HepG2 (cell line): ENCODE results near the gene CNEP1R1. TPM values are rescaled to one million over a fixed set of nuclear protein-coding genes. Genes with fewer than 3 reads are reported as not detected.

Experiments used
- CBX5 ChIP-seq: sonication (generic); formaldehyde crosslinking; IDR thresholded peaks from 2 replicates; pipeline ENCODE4 v1.4.0; 2020; ENCODE audit warnings: missing genetic modification reagents, borderline replicate concordance
- ELF1 ChIP-seq: sonication (generic); formaldehyde crosslinking; IDR thresholded peaks from 2 replicates; pipeline ENCODE4 v1.4.0; 2020; ENCODE audit warnings: missing genetic modification reagents
- FOXK1 ChIP-seq: sonication (generic); formaldehyde crosslinking; IDR thresholded peaks from 2 replicates; pipeline ENCODE4 v1.4.0; 2020; ENCODE audit warnings: low read depth, missing genetic modification reagents, borderline replicate concordance
- HOXA3 ChIP-seq: sonication (generic); formaldehyde crosslinking; IDR thresholded peaks from 2 replicates; pipeline ENCODE4 v1.5.0; 2020; ENCODE audit warnings: missing genetic modification reagents
- KDM2A ChIP-seq: sonication (generic); formaldehyde crosslinking; IDR thresholded peaks from 2 replicates; pipeline ENCODE4 v1.4.0; 2020; ENCODE audit warnings: low read depth, missing genetic modification reagents, borderline replicate concordance
- KLF6 ChIP-seq: IDR thresholded peaks from 2 replicates; pipeline ENCODE4 v1.8.0; 2016; ENCODE audit warnings: missing biosample characterization, missing genetic modification reagents
- MYC ChIP-seq: sonication (generic); formaldehyde crosslinking; IDR thresholded peaks from 2 replicates; pipeline ENCODE4 v1.9.0; 2021; ENCODE audit warnings: missing genetic modification reagents, borderline replicate concordance
- POLR2G ChIP-seq: fragments of 200-400 bp; formaldehyde crosslinking; IDR thresholded peaks from 2 replicates; pipeline ENCODE4 v1.6.1; 2018; ENCODE audit warnings: mild to moderate bottlenecking, low read depth, low read length, moderate library complexity
- RARA ChIP-seq: IDR thresholded peaks from 2 replicates; pipeline ENCODE4 v1.6.1; 2016; ENCODE audit warnings: missing genetic modification reagents, missing compliant biosample characterization
- REL ChIP-seq: sonication (generic); formaldehyde crosslinking; conservative IDR thresholded peaks from 2 replicates; pipeline ENCODE4 v1.8.0; 2022; ENCODE audit warnings: mild to moderate bottlenecking, missing genetic modification reagents, moderate library complexity
- RFX1 ChIP-seq: fragments of 450-650 bp; IDR thresholded peaks from 2 replicates; pipeline ENCODE4 v1.6.1; 2017
- RFXANK ChIP-seq: IDR thresholded peaks from 2 replicates; pipeline ENCODE4 v1.6.1; 2016
- YEATS2 ChIP-seq: sonication (generic); formaldehyde crosslinking; IDR thresholded peaks from 2 replicates; pipeline ENCODE4 v1.4.0; 2020; ENCODE audit warnings: missing genetic modification reagents, borderline replicate concordance
- ZNF20 ChIP-seq: sonication (generic); formaldehyde crosslinking; IDR thresholded peaks from 2 replicates; pipeline ENCODE4 v1.4.0; 2020; ENCODE audit warnings: mild to moderate bottlenecking, moderate library complexity, missing genetic modification reagents
- ZNF205 ChIP-seq: IDR thresholded peaks from 2 replicates; pipeline ENCODE4 v1.6.1; 2018; ENCODE audit warnings: missing biosample characterization, missing genetic modification reagents
- ZNF232 ChIP-seq: sonication (generic); formaldehyde crosslinking; IDR thresholded peaks from 2 replicates; pipeline ENCODE4 v1.4.0; 2020; ENCODE audit warnings: missing genetic modification reagents, borderline replicate concordance
- ZNF446 ChIP-seq: sonication (generic); formaldehyde crosslinking; IDR thresholded peaks from 2 replicates; pipeline ENCODE4 v1.5.0; 2020; ENCODE audit warnings: mild to moderate bottlenecking, missing genetic modification reagents
- ZNF460 ChIP-seq: sonication (generic); formaldehyde crosslinking; IDR thresholded peaks from 2 replicates; pipeline ENCODE4 v1.5.1; 2020; ENCODE audit warnings: missing genetic modification reagents, mild to moderate bottlenecking, borderline replicate concordance
- ZNF672 ChIP-seq: sonication (generic); formaldehyde crosslinking; IDR thresholded peaks from 2 replicates; pipeline ENCODE4 v1.8.1; 2022; ENCODE audit warnings: missing genetic modification reagents
- ZNF709 ChIP-seq: sonication (generic); formaldehyde crosslinking; IDR thresholded peaks from 2 replicates; pipeline ENCODE4 v1.5.0; 2020; ENCODE audit warnings: mild to moderate bottlenecking, missing genetic modification reagents
- ZNF747 ChIP-seq: sonication (generic); formaldehyde crosslinking; IDR thresholded peaks from 2 replicates; pipeline ENCODE4 v1.8.1; 2023; ENCODE audit warnings: missing genetic modification reagents, mild to moderate bottlenecking, borderline replicate concordance
- ZNF839 ChIP-seq: sonication (generic); formaldehyde crosslinking; IDR thresholded peaks from 2 replicates; pipeline ENCODE4 v1.4.0; 2020; ENCODE audit warnings: missing genetic modification reagents, mild to moderate bottlenecking, borderline replicate concordance
- ZNF841 ChIP-seq: sonication (generic); formaldehyde crosslinking; IDR thresholded peaks from 2 replicates; pipeline ENCODE4 v1.8.1; 2023; ENCODE audit warnings: missing genetic modification reagents, borderline replicate concordance
- ZNF891 ChIP-seq: sonication (generic); formaldehyde crosslinking; IDR thresholded peaks from 2 replicates; pipeline ENCODE4 v1.5.0; 2020; ENCODE audit warnings: mild to moderate bottlenecking, missing genetic modification reagents
- polyA plus RNA-seq, 8 experiments: library from polyadenylated mRNA; depleted of rRNA in 3 of 8; stranded (reverse) in 7 of 8; unstranded in 1 of 8; fragments of >200 nt; fragmentation: Illumina TruSeq in 4 of 8; extraction: Trizol in 4 of 8; gene quantifications; 2 replicates each; pipeline versions ENCODE4 v1.2.1 to v1.2.3, GENCODE V29; 2011 to 2016; ENCODE audit warnings: low read depth in 4 of 8, missing spikeins in 1 of 8, mixed read lengths in 1 of 8; ENCODE audit not compliant: insufficient read depth in 1 of 8
- total RNA-seq, 5 experiments: library from RNA; depleted of rRNA; stranded (reverse); fragments of >200 nt; fragmentation: Illumina TruSeq; extraction: Trizol; gene quantifications; 2 replicates each; pipeline ENCODE4 v1.2.3, GENCODE V29; 2016; ENCODE audit warnings: low read depth in 1 of 5
- TF ChIP-seq, protein P1 (sequence below): sonication (generic); formaldehyde crosslinking; IDR thresholded peaks from 2 replicates; pipeline ENCODE4 v1.5.0; 2020; ENCODE audit warnings: missing genetic modification reagents
- TF ChIP-seq, protein P2 (sequence below): sonication (generic); formaldehyde crosslinking; IDR thresholded peaks from 2 replicates; pipeline ENCODE4 v1.5.1; 2020; ENCODE audit warnings: mild to moderate bottlenecking, missing genetic modification reagents, moderate library complexity
- TF ChIP-seq, protein P3 (sequence below): IDR thresholded peaks from 2 replicates; pipeline ENCODE4 v1.6.1; 2016
- TF ChIP-seq, protein P4 (sequence below): sonication (generic); formaldehyde crosslinking; IDR thresholded peaks from 2 replicates; pipeline ENCODE4 v1.4.0; 2020; ENCODE audit warnings: mild to moderate bottlenecking, missing genetic modification reagents

CNEP1R1 gene
- total and polyA plus RNA-seq, 2 of the 13 experiments (the other 11 are each of a cell fraction or from before 2014, with no cell fraction given), result 23.6 to 26.8 TPM

DNA sequence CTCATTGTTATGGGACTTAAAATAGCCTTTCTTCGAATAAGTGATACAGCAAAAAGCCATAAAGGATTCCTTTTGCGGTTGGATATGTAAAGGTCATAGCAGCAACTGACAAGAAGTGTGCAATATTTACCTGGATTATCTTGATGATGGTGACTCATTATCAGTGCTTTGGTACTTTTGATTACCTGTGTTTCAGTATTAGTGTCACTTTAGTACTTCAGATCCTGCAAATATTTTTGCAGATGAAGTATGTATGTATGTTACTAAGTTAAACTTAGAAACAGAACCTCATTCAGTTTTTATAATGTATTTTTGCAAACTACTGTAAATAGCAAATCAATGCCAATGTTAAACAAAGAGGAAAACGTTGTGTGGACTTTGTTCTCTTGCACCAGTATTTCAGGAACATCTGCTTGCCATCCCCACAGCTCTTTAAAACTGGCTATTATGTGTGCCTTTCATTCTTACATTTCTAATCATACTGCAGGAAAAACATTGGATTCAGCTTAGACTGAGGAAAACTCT lies 10.5 kb downstream of the CNEP1R1 start (continued):
- no peak for TF ChIP-seq CBX5 (CRISPR knock-in tag)
- no peak for TF ChIP-seq ZNF841 (CRISPR knock-in tag)
- TF ChIP-seq YEATS2 (CRISPR knock-in tag), result peak; percentile 22; the same call in 1 of the 2 replicates
- TF ChIP-seq ZNF839 (CRISPR knock-in tag), result no peak
- TF ChIP-seq ZNF709 (CRISPR knock-in tag), result no peak
- TF ChIP-seq RFX1, result no peak
- peak; percentile 31; the same call in 1 of the 2 replicates for TF ChIP-seq ZNF205 (CRISPR knock-in tag)
- no peak for TF ChIP-seq KDM2A (CRISPR knock-in tag)
- TF ChIP-seq, protein P1, sequence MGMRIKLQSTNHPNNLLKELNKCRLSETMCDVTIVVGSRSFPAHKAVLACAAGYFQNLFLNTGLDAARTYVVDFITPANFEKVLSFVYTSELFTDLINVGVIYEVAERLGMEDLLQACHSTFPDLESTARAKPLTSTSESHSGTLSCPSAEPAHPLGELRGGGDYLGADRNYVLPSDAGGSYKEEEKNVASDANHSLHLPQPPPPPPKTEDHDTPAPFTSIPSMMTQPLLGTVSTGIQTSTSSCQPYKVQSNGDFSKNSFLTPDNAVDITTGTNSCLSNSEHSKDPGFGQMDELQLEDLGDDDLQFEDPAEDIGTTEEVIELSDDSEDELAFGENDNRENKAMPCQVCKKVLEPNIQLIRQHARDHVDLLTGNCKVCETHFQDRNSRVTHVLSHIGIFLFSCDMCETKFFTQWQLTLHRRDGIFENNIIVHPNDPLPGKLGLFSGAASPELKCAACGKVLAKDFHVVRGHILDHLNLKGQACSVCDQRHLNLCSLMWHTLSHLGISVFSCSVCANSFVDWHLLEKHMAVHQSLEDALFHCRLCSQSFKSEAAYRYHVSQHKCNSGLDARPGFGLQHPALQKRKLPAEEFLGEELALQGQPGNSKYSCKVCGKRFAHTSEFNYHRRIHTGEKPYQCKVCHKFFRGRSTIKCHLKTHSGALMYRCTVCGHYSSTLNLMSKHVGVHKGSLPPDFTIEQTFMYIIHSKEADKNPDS (CRISPR knock-in tag), result 0 out of 2 replicates have a peak, but pooled peaks have one; percentile 31
- TF ChIP-seq ZNF232 (CRISPR knock-in tag), result 0 out of 2 replicates have a peak, but pooled peaks have one; percentile 62
- TF ChIP-seq FOXK1 (CRISPR knock-in tag), result peak; percentile 71; the same call in 1 of the 2 replicates
- no peak for TF ChIP-seq ELF1 (CRISPR knock-in tag)
- TF ChIP-seq KLF6 (CRISPR knock-in tag), result no peak
- TF ChIP-seq, protein P2, sequence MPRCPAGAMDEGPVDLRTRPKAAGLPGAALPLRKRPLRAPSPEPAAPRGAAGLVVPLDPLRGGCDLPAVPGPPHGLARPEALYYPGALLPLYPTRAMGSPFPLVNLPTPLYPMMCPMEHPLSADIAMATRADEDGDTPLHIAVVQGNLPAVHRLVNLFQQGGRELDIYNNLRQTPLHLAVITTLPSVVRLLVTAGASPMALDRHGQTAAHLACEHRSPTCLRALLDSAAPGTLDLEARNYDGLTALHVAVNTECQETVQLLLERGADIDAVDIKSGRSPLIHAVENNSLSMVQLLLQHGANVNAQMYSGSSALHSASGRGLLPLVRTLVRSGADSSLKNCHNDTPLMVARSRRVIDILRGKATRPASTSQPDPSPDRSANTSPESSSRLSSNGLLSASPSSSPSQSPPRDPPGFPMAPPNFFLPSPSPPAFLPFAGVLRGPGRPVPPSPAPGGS, result no peak
- peak; percentile 75 for TF ChIP-seq RARA
- TF ChIP-seq HOXA3 (CRISPR knock-in tag), result 0 out of 2 replicates have a peak, but pooled peaks have one; percentile 20
- TF ChIP-seq ZNF460, result no peak
- no peak for TF ChIP-seq ZNF891 (CRISPR knock-in tag)
- TF ChIP-seq, protein P3, sequence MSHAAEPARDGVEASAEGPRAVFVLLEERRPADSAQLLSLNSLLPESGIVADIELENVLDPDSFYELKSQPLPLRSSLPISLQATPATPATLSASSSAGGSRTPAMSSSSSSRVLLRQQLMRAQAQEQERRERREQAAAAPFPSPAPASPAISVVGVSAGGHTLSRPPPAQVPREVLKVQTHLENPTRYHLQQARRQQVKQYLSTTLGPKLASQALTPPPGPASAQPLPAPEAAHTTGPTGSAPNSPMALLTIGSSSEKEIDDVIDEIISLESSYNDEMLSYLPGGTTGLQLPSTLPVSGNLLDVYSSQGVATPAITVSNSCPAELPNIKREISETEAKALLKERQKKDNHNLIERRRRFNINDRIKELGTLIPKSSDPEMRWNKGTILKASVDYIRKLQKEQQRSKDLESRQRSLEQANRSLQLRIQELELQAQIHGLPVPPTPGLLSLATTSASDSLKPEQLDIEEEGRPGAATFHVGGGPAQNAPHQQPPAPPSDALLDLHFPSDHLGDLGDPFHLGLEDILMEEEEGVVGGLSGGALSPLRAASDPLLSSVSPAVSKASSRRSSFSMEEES (CRISPR knock-in tag), result 0 out of 2 replicates have a peak, but pooled peaks have one; percentile 43
- no peak for TF ChIP-seq RFXANK (CRISPR knock-in tag)
- TF ChIP-seq ZNF446 (CRISPR knock-in tag), result no peak
- TF ChIP-seq ZNF672 (CRISPR knock-in tag), result no peak
- no peak for TF ChIP-seq ZNF20 (CRISPR knock-in tag)
- TF ChIP-seq, protein P4, sequence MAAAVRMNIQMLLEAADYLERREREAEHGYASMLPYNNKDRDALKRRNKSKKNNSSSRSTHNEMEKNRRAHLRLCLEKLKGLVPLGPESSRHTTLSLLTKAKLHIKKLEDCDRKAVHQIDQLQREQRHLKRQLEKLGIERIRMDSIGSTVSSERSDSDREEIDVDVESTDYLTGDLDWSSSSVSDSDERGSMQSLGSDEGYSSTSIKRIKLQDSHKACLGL (CRISPR knock-in tag), result no peak
- no peak for TF ChIP-seq POLR2G
- TF ChIP-seq MYC (CRISPR knock-in tag), result no peak
- TF ChIP-seq ZNF747, result no peak
- TF ChIP-seq REL (CRISPR knock-in tag), result no peak
